D341Med (cell line): ENCODE data around the gene GSC.
"Not testable (repeated sequence)": the region's sequence is repeated elsewhere in the genome, so short reads cannot be mapped to it uniquely, and the experiment has no call there.

Experiments
- DNase-seq: peaks from one replicate; pipeline ENCODE4 v3.0.0; 2012; ENCODE audit warnings: low spot score

The GSC gene

DNA sequence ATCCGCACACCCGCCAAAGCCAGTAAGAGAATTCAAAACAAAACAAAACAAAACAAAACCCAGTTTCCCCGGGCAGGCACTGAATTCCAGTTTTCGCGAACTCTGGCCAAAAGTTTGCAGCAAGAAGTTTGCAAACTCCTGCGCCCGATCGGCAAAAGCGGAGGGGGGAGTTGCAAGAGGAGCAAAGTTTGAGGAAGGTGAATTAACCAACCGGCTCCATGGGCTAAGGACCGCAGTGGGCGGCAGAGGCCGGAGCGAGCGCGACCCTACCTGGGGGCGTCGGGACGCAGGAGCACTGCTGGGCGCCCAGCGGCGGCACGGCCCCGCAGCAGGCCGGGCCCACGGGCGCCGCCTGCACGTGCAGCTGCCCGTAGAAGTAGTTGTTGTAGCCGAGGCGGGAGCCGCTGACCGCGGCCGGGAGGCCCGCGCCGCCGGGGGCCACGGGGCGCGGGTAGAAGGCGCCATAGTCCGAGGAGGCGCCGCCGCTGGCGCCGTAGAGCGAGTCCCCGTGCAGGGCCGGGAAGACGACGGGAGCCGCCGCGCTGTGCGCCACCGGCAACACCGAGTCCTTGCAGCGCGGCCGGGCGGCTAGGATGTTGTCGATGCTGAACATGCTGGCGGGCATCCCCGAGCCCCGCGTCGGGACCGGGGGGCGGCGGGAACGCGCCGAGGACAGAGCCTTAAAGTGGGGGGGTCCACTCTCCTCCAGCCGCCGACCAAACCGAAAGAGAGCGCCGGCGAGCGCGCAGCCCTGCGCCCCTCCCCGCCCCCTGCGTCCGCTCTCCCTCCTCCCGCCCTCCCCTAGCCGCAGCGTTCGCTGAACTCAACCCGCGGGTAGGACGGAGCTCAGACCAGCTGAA lies at the start of gene GSC:
Gene GSC, minus strand, starts transcription at position 723 of the 860 bp plus-strand sequence. Its CDS starts 98 bp downstream, at position 625.
- DNase-seq = peak; percentile 78

DNA sequence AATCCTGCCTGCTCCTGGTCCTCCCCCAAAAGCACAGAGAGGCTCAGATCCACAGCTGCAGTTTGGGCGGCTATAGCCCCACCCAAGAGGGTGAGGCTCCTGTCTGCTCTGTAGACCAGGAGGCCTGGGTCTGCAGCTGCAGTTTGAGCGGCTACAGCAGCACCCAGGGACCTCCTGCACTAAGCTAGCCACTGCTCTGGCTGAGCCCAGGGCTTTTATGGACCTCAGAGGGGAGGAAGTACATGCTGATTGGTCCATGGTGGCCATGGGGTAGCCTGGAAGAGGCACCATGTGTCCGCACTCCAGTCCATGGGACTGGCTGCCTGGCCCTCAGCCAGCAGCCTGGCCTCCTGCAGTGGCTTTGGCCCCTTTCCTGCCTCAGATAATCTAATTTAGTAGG lies 49.6 kb upstream of the GSC start:
- no peak for DNase-seq

DNA sequence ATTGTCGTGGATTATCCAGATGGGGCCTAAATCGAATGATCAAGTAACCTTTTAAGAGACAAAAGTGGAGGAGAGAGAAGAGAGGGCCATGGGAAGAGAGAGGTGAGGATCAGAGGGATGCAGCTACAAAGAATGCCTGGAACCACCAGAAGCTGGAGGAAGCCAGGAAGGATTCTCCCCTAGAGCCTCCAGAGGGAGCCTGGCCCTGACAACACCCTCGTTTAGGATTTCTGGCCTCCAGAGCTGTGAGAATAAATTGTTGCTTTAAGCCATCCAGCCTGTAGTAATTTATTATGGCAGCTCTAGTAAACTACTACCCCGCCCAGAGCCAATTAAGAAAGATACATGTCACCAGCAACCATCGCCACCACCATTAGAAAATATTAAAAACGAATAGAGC lies 46.2 kb upstream of the GSC start:
- no peak for DNase-seq

- no peak for DNase-seq
These were observed 35.9 kb upstream of the GSC start for GRCh38 chr14:94805680-94806288.

- DNase-seq = no peak
These were observed 31.3 kb upstream of the GSC start for GRCh38 chr14:94801225-94801624.

- DNase-seq = not testable (repeated sequence)
These were observed 30.9 kb upstream of the GSC start for GRCh38 chr14:94800764-94801163.

GRCh38 chr14:94797887-94798286 lies 28.0 kb upstream of the GSC start:
- DNase-seq = no peak

DNA sequence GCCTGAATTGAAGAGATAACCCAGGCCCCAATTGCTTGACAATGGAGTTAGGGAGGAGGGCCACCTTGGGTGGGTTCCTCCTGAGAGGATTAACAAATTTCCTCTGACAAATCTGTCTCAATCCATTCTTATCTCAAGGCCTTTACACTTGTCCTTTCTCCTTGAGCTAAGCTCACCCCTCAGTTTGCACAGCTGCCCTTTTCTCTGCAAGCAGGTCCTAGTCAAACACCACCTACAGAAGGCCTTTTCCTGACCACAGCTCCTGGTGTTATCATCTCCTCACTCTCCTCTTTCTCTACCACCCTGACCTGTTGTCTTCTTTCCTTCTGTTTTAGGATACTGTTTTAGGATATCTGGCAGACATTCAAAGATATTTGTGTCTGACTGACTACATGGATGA lies 26.4 kb upstream of the GSC start:
- DNase-seq = no peak

GRCh38 chr14:94795372-94795771 lies 25.5 kb upstream of the GSC start:
- DNase-seq = no peak

- no peak for DNase-seq
These were observed 24.0 kb upstream of the GSC start for GRCh38 chr14:94793901-94794300.

DNA sequence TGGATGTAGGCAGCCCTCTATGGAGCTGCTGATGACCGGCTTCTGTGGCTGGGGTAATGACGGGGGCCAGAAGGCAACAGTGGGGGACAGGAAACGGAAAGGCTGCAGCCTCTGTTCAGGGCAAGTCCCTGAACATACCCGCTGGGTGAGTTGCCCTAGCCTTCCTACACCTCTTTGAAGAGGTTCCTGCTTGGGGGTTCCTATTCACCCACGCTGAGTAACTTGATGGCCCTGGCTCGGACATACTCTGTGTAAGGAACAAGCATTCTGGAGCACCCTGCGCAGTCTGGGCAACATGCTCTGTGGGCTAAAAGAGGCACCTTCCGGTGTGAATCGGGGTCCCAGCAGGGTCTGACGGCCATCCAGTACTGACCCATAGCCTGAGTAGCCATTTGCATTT lies 17.7 kb upstream of the GSC start:
- DNase-seq = no peak

GRCh38 chr14:94787092-94787491 lies 17.2 kb upstream of the GSC start:
- no peak for DNase-seq

- DNase-seq = no peak
These were observed 10.9 kb upstream of the GSC start for GRCh38 chr14:94780536-94781399.

- DNase-seq = no peak
These were observed 9.8 kb upstream of the GSC start for GRCh38 chr14:94779713-94780112.

- DNase-seq = no peak
These were observed 5.9 kb upstream of the GSC start for GRCh38 chr14:94775871-94776210.

DNA sequence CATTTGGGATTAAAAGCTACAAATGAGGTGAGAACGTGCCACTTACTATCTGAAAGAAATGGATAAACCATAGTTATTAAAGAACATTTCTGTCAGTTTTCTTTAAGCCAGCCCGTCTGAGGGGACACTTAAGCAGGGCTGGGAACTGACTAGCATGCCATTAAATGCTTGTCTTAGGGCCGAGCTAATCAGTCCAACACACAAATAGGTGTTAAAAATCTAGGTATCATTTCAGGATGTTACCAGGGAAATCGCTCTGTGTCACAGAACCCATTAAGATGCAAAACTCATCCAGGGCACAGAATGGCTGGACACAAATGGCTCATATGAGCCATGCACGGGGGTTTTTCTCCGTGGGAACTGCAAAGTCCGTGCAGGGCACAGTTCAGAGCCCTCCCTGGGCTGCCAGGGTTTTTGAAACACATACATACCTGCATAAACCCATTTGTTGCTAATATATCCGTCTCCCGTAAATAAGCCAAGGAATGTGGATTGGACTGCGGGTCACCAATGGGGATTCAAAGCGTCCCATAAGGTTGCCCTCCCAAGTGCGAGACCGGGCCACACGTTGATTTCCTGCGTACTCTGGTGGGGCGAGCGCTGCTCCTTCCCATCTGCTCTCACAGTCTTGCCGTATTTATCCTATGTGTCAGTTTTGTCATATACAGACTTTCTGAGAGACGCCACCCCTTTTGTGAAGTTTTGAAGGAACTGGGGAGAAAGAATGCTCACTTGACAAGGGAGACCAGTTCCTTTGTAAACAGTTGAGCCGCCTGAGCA lies 5.4 kb upstream of the GSC start:
- DNase-seq = no peak

GRCh38 chr14:94774344-94775090 lies 4.6 kb upstream of the GSC start:
- DNase-seq = no peak

- no peak for DNase-seq
These were observed 3.9 kb upstream of the GSC start for GRCh38 chr14:94773655-94774343.

DNA sequence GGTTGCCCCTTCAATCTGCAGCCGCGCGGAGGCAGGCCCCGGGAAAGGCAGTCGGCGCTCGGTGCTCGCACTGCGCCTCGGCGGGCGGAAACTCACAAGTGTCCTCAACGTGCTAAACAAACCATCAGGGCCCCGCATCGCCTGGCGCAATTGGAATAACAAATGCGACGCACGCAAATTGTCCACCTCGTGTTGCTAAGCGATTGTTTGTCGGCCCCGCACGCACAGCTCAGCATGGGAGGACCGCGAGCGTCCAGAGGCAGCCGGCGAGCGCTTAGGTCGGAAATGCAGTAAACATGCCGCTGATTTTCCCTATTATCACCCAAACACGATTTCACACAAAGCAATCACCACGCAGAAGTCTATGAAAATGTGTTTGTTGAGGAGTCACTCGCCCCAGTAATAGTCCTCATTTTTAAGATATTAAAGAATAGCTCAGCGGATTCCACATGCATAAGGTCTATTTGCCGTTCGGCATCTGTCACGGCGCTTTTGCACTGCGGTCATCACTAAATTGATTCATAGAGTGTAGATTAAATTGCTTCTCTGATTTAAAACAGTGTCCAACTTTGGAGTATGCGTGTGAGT lies 3.2 kb upstream of the GSC start:
- no peak for DNase-seq

DNA sequence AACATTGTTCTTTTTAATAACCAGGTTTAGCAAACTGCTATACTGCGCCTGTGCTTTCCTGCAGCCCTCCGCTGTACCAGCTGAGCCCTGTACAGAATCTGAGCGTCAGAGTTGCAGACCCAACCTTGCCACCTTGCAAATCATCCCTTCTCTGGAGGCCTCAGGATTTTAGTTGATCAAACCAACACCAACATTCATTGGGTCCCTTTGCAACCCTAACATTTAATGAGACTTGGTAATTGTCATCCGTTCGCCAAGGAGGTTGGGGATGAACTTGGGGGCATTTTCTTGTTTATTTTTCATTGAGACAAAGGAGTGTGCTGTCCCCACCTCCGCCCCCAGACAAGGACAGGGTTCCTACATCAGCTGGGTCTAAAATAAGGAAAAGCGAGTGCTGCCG lies 2.6 kb upstream of the GSC start:
- no peak for DNase-seq
